NCI-H146 treated with DMSO at 0.1 percent for 48 hours (cell line): Measurements from ENCODE around the gene PACRGL.

Source experiments
- DNase-seq: peaks from one replicate; lab custom pipeline; 2025; ENCODE audit not compliant: unreplicated experiment; lab: John Stamatoyannopoulos, UW

PACRGL gene

GRCh38 chr4:20700007-20700761, at the start of gene PACRGL:
Gene PACRGL (plus strand): TSS chr4:20700458. CDS start chr4:20704482, 4,024 bp downstream.
- peak; percentile 99 for DNase-seq

GRCh38 chr4:20652226-20652885, 47.9 kb upstream of the PACRGL start:
- DNase-seq, result no peak

GRCh38 chr4:20658456-20658855, 41.8 kb upstream of the PACRGL start:
- no peak for DNase-seq

GRCh38 chr4:20662851-20663250, 37.4 kb upstream of the PACRGL start:
- DNase-seq, result no peak

- DNase-seq, result no peak
Measured at GRCh38 chr4:20666012-20666860, 34.0 kb upstream of the PACRGL start.

GRCh38 chr4:20672262-20672661, 28.0 kb upstream of the PACRGL start:
- DNase-seq, result no peak

- no peak for DNase-seq
Measured at GRCh38 chr4:20675786-20676185, 24.5 kb upstream of the PACRGL start.

- no peak for DNase-seq
Measured at GRCh38 chr4:20676501-20677197, 23.6 kb upstream of the PACRGL start.

GRCh38 chr4:20678400-20678799, 21.9 kb upstream of the PACRGL start:
- DNase-seq, result no peak

- DNase-seq, result no peak
Measured at GRCh38 chr4:20679951-20680350, 20.3 kb upstream of the PACRGL start.

GRCh38 chr4:20680736-20681135, 19.5 kb upstream of the PACRGL start:
- DNase-seq, result no peak

- DNase-seq, result no peak
Measured at GRCh38 chr4:20681271-20681670, 19.0 kb upstream of the PACRGL start.

GRCh38 chr4:20682853-20683252, 17.4 kb upstream of the PACRGL start:
- no peak for DNase-seq

- DNase-seq, result no peak
Measured at GRCh38 chr4:20683766-20684165, 16.5 kb upstream of the PACRGL start.

- peak; percentile 24 for DNase-seq
Measured at GRCh38 chr4:20684852-20685763, 15.2 kb upstream of the PACRGL start.

- no peak for DNase-seq
Measured at GRCh38 chr4:20687864-20688263, 12.4 kb upstream of the PACRGL start.

GRCh38 chr4:20696815-20697214, 3.4 kb upstream of the PACRGL start:
- DNase-seq, result no peak

- no peak for DNase-seq
Measured at GRCh38 chr4:20698382-20698781, 1.9 kb upstream of the PACRGL start.

- no peak for DNase-seq
Measured at GRCh38 chr4:20698820-20699219, 1.4 kb upstream of the PACRGL start.

- DNase-seq, result no peak
Measured at GRCh38 chr4:20711335-20711734, 11.1 kb downstream of the PACRGL start.
